GM23338 (cell line): ENCODE data around the gene TSPAN1. TPM values are rescaled to one million over a fixed set of nuclear protein-coding genes. Genes with fewer than 3 reads are reported as not detected.

Experiments used
- ATAC-seq: fragments of 200-7000 bp; cut with Tn5 transposase; 3 replicates; pipeline ENCODE4 v1.9.1; 2020
- DNase-seq: peaks from one replicate; pipeline ENCODE4 v3.0.0-alpha.2; 2015; ENCODE audit warnings: low spot score
- H2AFZ ChIP-seq: fragments of 200-600 bp; sonication (generic); 2 replicates; pipeline ENCODE4 v1.8.0; 2016; ENCODE audit warnings: antibody characterized with exemption, mild to moderate bottlenecking, moderate library complexity
- H3F3A ChIP-seq: fragments of 200-600 bp; sonication (generic); replicated peaks from 2 replicates; pipeline ENCODE4 v1.8.0; 2017; ENCODE audit warnings: antibody characterized with exemption, mixed run types, low read depth
- H3K27ac ChIP-seq: fragments of 200-600 bp; sonication (generic); 2 replicates; pipeline ENCODE4 v1.6.1; 2016; ENCODE audit warnings: low read depth
- H3K27me3 ChIP-seq: fragments of 200-600 bp; sonication (generic); 2 replicates; pipeline ENCODE4 v1.8.0; 2016; ENCODE audit warnings: mild to moderate bottlenecking, mixed run types, moderate library complexity; ENCODE audit not compliant: insufficient read depth
- H3K36me3 ChIP-seq: fragments of 200-600 bp; sonication (generic); 2 replicates; pipeline ENCODE4 v1.8.0; 2016; ENCODE audit warnings: mild to moderate bottlenecking; ENCODE audit not compliant: insufficient read depth
- H3K4me1 ChIP-seq: fragments of 200-600 bp; sonication (generic); 2 replicates; pipeline ENCODE4 v1.8.0; 2016; ENCODE audit warnings: mild to moderate bottlenecking, moderate library complexity; ENCODE audit not compliant: insufficient read depth
- H3K4me2 ChIP-seq: fragments of 200-600 bp; sonication (generic); 2 replicates; pipeline ENCODE4 v1.7.1; 2017; ENCODE audit warnings: mixed run types
- H3K4me3 ChIP-seq: fragments of 200-600 bp; sonication (generic); 2 replicates; pipeline ENCODE4 v1.6.1; 2016; ENCODE audit warnings: mixed run types
- H3K79me2 ChIP-seq: fragments of 200-600 bp; sonication (generic); replicated peaks from 2 replicates; pipeline ENCODE4 v1.8.0; 2017; ENCODE audit warnings: mild to moderate bottlenecking; ENCODE audit not compliant: insufficient read depth
- H3K9me2 ChIP-seq: fragments of 200-600 bp; sonication (generic); 2 replicates; pipeline ENCODE4 v1.8.0; 2017; ENCODE audit not compliant: insufficient read depth
- H4K20me1 ChIP-seq: fragments of 200-600 bp; sonication (generic); replicated peaks from 2 replicates; pipeline ENCODE4 v1.8.0; 2017; ENCODE audit warnings: mild to moderate bottlenecking; ENCODE audit not compliant: insufficient read depth
- H3K27ac Mint-ChIP-seq: 2 replicates; pipeline ENCODE4 v1.8.0; 2020; ENCODE audit warnings: inconsistent platforms, mild to moderate bottlenecking, moderate library complexity, mixed read lengths
- H3K27me3 Mint-ChIP-seq: 3 replicates; pipeline ENCODE4 v1.8.0; 2022; ENCODE audit warnings: low read depth, mild to moderate bottlenecking, moderate library complexity, mixed read lengths, inconsistent platforms; ENCODE audit not compliant: insufficient read depth, poor library complexity
- H3K36me3 Mint-ChIP-seq: 3 replicates; pipeline ENCODE4 v1.8.0; 2021; ENCODE audit warnings: low read depth, mild to moderate bottlenecking, inconsistent platforms, moderate library complexity, mixed read lengths
- H3K4me1 Mint-ChIP-seq: 3 replicates; pipeline ENCODE4 v1.8.0; 2020; ENCODE audit warnings: mild to moderate bottlenecking, inconsistent platforms, mixed read lengths
- H3K4me3 Mint-ChIP-seq: 3 replicates; pipeline ENCODE4 v1.8.0; 2021; ENCODE audit warnings: moderate library complexity, mild to moderate bottlenecking, inconsistent platforms, mixed read lengths
- H3K9me3 Mint-ChIP-seq: 3 replicates; pipeline ENCODE4 v1.8.0; 2020; ENCODE audit warnings: moderate library complexity, mild to moderate bottlenecking, inconsistent platforms, mixed read lengths
- CREB1 ChIP-seq: fragments of 250-450 bp; sonication (Bioruptor Pico); IDR thresholded peaks from 2 replicates; pipeline ENCODE4 v1.5.0; 2020; ENCODE audit warnings: low read depth, mild to moderate bottlenecking, moderate library complexity
- EZH2 ChIP-seq: fragments of 200-600 bp; sonication (generic); IDR thresholded peaks from one replicate; pipeline ENCODE4 v1.8.0; 2017; ENCODE audit warnings: antibody characterized with exemption, mild to moderate bottlenecking, low read depth; ENCODE audit not compliant: unreplicated experiment
- STAT1 ChIP-seq: IDR thresholded peaks from one replicate; pipeline ENCODE4 v1.6.1; 2016; ENCODE audit warnings: antibody characterized with exemption; ENCODE audit not compliant: unreplicated experiment
- ZNF331 ChIP-seq: fragments of 250-450 bp; sonication (Bioruptor Pico); IDR thresholded peaks from 2 replicates; pipeline ENCODE4 v1.5.0; 2020; ENCODE audit warnings: low read depth, mild to moderate bottlenecking, moderate library complexity
- polyA plus RNA-seq: library from polyadenylated mRNA; unstranded; fragments of >200 nt; fragmentation: Nextera tagmentation; extraction: Ambion mirVana; gene quantifications from 2 replicates; pipeline ENCODE4 v1.2.1, GENCODE V29; 2016
- total RNA-seq: library from RNA; depleted of rRNA; stranded (reverse); fragments of >200 nt; shearing (Covaris generic); gene quantifications from 2 replicates; pipeline ENCODE4 v1.2.3, GENCODE V29; 2014
- TF ChIP-seq, protein P1 (sequence below): IDR thresholded peaks from 2 replicates; pipeline ENCODE4 v1.6.1; 2016; ENCODE audit warnings: antibody characterized with exemption
- TF ChIP-seq, protein P2 (sequence below): IDR thresholded peaks from one replicate; pipeline ENCODE4 v1.6.1; 2018; ENCODE audit warnings: antibody characterized with exemption; ENCODE audit not compliant: unreplicated experiment
- TF ChIP-seq, protein P3 (sequence below), 2 experiments: fragments of 200-600 bp in 1 of 2; sonication (generic) in 1 of 2; conservative IDR thresholded peaks; 2 replicates each; pipeline versions ENCODE4 v1.5.1 to v1.6.1; 2016 to 2017; ENCODE audit warnings: antibody characterized with exemption in 2 of 2, low read depth in 2 of 2, mild to moderate bottlenecking in 2 of 2, moderate library complexity in 1 of 2

TSPAN1 gene
- total and polyA plus RNA-seq, 2 experiments from 2014 or later: not detected

DNA sequence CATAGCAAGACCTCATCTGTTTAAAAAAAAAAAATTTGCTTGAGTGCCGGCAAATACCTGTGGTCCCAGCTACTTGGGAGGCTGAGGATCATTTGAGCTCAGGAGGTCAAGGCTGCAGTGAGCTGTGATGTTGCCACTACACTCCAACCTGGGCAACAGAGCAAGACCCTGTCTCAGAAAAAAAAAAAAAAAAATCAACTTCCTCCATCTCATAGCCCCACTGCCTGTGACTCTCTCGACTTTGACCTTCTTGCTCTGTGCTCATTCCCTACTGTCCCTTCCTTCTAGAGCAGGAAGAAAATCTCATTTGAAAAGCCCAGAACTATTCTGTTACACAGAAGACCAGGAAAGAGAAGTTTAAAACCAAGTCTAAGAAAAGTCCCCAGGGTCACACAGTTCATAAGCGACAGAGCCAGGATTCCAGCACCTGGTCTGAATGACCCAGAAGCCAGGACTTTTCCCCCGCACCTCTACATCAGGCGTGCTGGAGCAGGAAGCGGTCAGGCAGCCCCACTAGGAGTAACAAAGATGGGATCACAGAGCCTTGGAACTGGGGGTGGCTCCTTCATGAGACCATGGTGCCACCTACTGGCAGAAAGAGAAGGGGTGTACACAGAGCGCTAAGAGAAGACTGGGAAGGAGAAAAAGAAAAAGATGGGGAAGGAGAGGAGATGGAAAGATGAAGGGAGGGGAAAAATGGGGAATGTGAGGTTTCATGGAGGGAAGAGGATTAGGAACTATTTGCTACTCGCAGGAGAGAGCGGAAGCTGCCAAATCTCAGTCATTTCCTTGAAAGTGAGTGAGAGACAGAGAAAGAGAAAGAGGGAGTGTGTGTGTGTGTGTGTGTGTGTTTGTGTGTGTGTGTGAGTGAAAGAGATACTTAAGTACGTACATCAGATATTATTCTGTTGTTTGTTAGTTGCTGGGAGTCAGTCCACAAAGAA is 4.5 kb downstream of the TSPAN1 start:
- H3K9me3 Mint-ChIP-seq: no peaks in the 10 kb centered on the region

More for the DNA sequence above, 4.5 kb downstream of the TSPAN1 start:
- Histone ChIP-seq H4K20me1 (no peaks in the 10 kb centered on the region), H3K4me2 (no peak overlapping the region), H3K27me3 (0 out of 2 replicates have a peak, but pooled peaks cover 6% of the 10 kb centered on the region), H3K4me3 (no peak overlapping the region), H3K36me3 (no peaks in the 10 kb centered on the region), H2AFZ (peak overlapping the region; percentile 75), H3K4me1 (peaks cover 6% of the 10 kb centered on the region; the same call in 1 of the 2 replicates), H3K79me2 (no peaks in the 10 kb centered on the region), H3K9me2 (no peaks in the 10 kb centered on the region), H3K27ac (no peak overlapping the region), H3F3A (no peaks in the 10 kb centered on the region)
- H3K4me1 Mint-ChIP-seq: peaks cover 7% of the 10 kb centered on the region; the same call in 2 of the 3 replicates
- peaks cover 7% of the 10 kb centered on the region for H3K27me3 Mint-ChIP-seq
- H3K4me3 Mint-ChIP-seq: no peak overlapping the region
- H3K27ac Mint-ChIP-seq: no peak overlapping the region
- ATAC-seq (peak; percentile 93), DNase-seq (peak; percentile 97)
- H3K36me3 Mint-ChIP-seq: no peaks in the 10 kb centered on the region
- TF ChIP-seq CREB1: no peak; the same call in 1 of the 2 replicates
- no peak for TF ChIP-seq STAT1
- TF ChIP-seq, protein P1, sequence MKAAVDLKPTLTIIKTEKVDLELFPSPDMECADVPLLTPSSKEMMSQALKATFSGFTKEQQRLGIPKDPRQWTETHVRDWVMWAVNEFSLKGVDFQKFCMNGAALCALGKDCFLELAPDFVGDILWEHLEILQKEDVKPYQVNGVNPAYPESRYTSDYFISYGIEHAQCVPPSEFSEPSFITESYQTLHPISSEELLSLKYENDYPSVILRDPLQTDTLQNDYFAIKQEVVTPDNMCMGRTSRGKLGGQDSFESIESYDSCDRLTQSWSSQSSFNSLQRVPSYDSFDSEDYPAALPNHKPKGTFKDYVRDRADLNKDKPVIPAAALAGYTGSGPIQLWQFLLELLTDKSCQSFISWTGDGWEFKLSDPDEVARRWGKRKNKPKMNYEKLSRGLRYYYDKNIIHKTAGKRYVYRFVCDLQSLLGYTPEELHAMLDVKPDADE: no peak
- TF ChIP-seq ZNF331 (CRISPR knock-in tag): no peak
- TF ChIP-seq, protein P2, sequence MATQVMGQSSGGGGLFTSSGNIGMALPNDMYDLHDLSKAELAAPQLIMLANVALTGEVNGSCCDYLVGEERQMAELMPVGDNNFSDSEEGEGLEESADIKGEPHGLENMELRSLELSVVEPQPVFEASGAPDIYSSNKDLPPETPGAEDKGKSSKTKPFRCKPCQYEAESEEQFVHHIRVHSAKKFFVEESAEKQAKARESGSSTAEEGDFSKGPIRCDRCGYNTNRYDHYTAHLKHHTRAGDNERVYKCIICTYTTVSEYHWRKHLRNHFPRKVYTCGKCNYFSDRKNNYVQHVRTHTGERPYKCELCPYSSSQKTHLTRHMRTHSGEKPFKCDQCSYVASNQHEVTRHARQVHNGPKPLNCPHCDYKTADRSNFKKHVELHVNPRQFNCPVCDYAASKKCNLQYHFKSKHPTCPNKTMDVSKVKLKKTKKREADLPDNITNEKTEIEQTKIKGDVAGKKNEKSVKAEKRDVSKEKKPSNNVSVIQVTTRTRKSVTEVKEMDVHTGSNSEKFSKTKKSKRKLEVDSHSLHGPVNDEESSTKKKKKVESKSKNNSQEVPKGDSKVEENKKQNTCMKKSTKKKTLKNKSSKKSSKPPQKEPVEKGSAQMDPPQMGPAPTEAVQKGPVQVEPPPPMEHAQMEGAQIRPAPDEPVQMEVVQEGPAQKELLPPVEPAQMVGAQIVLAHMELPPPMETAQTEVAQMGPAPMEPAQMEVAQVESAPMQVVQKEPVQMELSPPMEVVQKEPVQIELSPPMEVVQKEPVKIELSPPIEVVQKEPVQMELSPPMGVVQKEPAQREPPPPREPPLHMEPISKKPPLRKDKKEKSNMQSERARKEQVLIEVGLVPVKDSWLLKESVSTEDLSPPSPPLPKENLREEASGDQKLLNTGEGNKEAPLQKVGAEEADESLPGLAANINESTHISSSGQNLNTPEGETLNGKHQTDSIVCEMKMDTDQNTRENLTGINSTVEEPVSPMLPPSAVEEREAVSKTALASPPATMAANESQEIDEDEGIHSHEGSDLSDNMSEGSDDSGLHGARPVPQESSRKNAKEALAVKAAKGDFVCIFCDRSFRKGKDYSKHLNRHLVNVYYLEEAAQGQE: no peak
- TF ChIP-seq, protein P3, sequence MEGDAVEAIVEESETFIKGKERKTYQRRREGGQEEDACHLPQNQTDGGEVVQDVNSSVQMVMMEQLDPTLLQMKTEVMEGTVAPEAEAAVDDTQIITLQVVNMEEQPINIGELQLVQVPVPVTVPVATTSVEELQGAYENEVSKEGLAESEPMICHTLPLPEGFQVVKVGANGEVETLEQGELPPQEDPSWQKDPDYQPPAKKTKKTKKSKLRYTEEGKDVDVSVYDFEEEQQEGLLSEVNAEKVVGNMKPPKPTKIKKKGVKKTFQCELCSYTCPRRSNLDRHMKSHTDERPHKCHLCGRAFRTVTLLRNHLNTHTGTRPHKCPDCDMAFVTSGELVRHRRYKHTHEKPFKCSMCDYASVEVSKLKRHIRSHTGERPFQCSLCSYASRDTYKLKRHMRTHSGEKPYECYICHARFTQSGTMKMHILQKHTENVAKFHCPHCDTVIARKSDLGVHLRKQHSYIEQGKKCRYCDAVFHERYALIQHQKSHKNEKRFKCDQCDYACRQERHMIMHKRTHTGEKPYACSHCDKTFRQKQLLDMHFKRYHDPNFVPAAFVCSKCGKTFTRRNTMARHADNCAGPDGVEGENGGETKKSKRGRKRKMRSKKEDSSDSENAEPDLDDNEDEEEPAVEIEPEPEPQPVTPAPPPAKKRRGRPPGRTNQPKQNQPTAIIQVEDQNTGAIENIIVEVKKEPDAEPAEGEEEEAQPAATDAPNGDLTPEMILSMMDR (conservative IDR thresholded peaks at IDR 0.05; ENCODE audit: low read depth in 2 of 2): peak; percentile 98 to 99
- TF ChIP-seq EZH2: no peak
